ENCODE results near the gene CFAP70. TPM values are rescaled to one million over a fixed set of nuclear protein-coding genes. Genes with fewer than 3 reads are reported as not detected.
A peak's percentile ranks its signal among the peaks of the same experiment; 100 is the strongest.

The CFAP70 gene
- total RNA-seq, 1 experiment from 2014 or later: 0.39 TPM

GRCh38 chr10:73263693-73264347, 94.8 kb downstream of the CFAP70 start:
- H3K36me3 ChIP-seq (ENCODE audit: control insufficient read depth, insufficient read depth, low read length): no peaks in the 10 kb centered on the region; the same call in 1 of the 2 replicates
- intact Hi-C loops (cut with micrococcal nuclease; ENCODE audit: unreplicated experiment): loop anchor here (5.0 kb wide), 1 partner anchor 378 kb away; the partner anchor contains the start of gene MYOZ1
- no peaks in the 10 kb centered on the region for H3K27me3 ChIP-seq (replicated peaks; ENCODE audit: control insufficient read depth, insufficient read depth, low read length)
- H3K4me3 Mint-ChIP-seq (ENCODE audit: unreplicated experiment): no peak overlapping the region
- ChIA-PET CTCF (interaction anchor here (0.6 to 1.3 kb wide), 6 partner anchors 11 to 1418 kb away, joined by 3 to 8 read pairs (median 6); partner anchors contain the start of gene DNAJC9), POLR2A (interaction anchor here (0.6 to 1.4 kb wide), 2 partner anchors 17 to 85 kb away, joined by 4 read pairs; partner anchors contain the start of gene DNAJC9)
- H3K4me1 Mint-ChIP-seq (ENCODE audit: low read depth, unreplicated experiment): no peaks in the 10 kb centered on the region
- no peaks in the 10 kb centered on the region for H3K36me3 Mint-ChIP-seq (ENCODE audit: insufficient read depth, unreplicated experiment)
- peak; percentile 56 to 77 for TF ChIP-seq CTCF (IDR thresholded peaks at IDR 0.05; ENCODE audit: insufficient read depth in 1 of 2, low read depth in 1 of 2, low read length in 1 of 2, severe bottlenecking in 1 of 2, unreplicated experiment in 1 of 2)
- H3K9me3 Mint-ChIP-seq (ENCODE audit: unreplicated experiment): peaks cover 6% of the 10 kb centered on the region
- H3K4me1 ChIP-seq: no peaks in the 10 kb centered on the region
- no peak overlapping the region for H3K4me3 ChIP-seq (ENCODE audit: low read depth, low read length)
- H3K9me3 ChIP-seq: peaks cover 8% of the 10 kb centered on the region
- H3K27me3 Mint-ChIP-seq (ENCODE audit: insufficient read depth, unreplicated experiment): peaks cover 4% of the 10 kb centered on the region
- DNase-seq: peak in 1 of 2 experiments; percentile 22
- BruUV-seq (replicated peaks): no TSS peak
- H3K27ac Mint-ChIP-seq (ENCODE audit: unreplicated experiment): no peak overlapping the region

GRCh38 chr10:73262880-73263555, 95.6 kb downstream of the CFAP70 start:
- H3K27me3 Mint-ChIP-seq (ENCODE audit: insufficient read depth, unreplicated experiment): no peaks in the 10 kb centered on the region
- Histone ChIP-seq H3K4me1 (no peaks in the 10 kb centered on the region), H3K36me3 (ENCODE audit: control insufficient read depth, insufficient read depth, low read length) (no peaks in the 10 kb centered on the region; the same call in 1 of the 2 replicates), H3K4me3 (ENCODE audit: low read depth, low read length) (no peak overlapping the region), H3K9me3 (peaks cover 8% of the 10 kb centered on the region), H3K27me3 (replicated peaks; ENCODE audit: control insufficient read depth, insufficient read depth, low read length) (no peaks in the 10 kb centered on the region)
- no peaks in the 10 kb centered on the region for H3K4me1 Mint-ChIP-seq (ENCODE audit: low read depth, unreplicated experiment)
- intact Hi-C loops (cut with micrococcal nuclease; ENCODE audit: unreplicated experiment): loop anchor here (5.0 kb wide), 1 partner anchor 379 kb away; the partner anchor contains the start of gene MYOZ1
- no TSS peak for BruUV-seq (replicated peaks)
- no peaks in the 10 kb centered on the region for H3K36me3 Mint-ChIP-seq (ENCODE audit: insufficient read depth, unreplicated experiment)
- H3K27ac Mint-ChIP-seq (ENCODE audit: unreplicated experiment): no peak overlapping the region
- no peak overlapping the region for H3K4me3 Mint-ChIP-seq (ENCODE audit: unreplicated experiment)
- CTCF ChIA-PET: interaction anchor here (0.6 kb wide), 1 partner anchor 166 kb away, joined by 5 read pairs; the partner anchor contains the start of gene P4HA1
- DNase-seq: no peak
- TF ChIP-seq CTCF (IDR thresholded peaks at IDR 0.05; ENCODE audit: insufficient read depth in 1 of 2, low read depth in 1 of 2, low read length in 1 of 2, severe bottlenecking in 1 of 2, unreplicated experiment in 1 of 2): no peak
- POLR2A ChIA-PET: interaction anchor here (1.4 kb wide), 1 partner anchor 16 kb away, joined by 4 read pairs; the partner anchor contains the start of gene DNAJC9
- peaks cover 14% of the 10 kb centered on the region for H3K9me3 Mint-ChIP-seq (ENCODE audit: unreplicated experiment)

- H3K4me3 Mint-ChIP-seq (ENCODE audit: unreplicated experiment): no peak overlapping the region
- POLR2A ChIA-PET: no interaction called here
- H3K9me3 Mint-ChIP-seq (ENCODE audit: unreplicated experiment): peaks cover 17% of the 10 kb centered on the region
- no peaks in the 10 kb centered on the region for H3K4me1 Mint-ChIP-seq (ENCODE audit: low read depth, unreplicated experiment)
- Histone ChIP-seq H3K36me3 (ENCODE audit: control insufficient read depth, insufficient read depth, low read length) (no peaks in the 10 kb centered on the region; the same call in 1 of the 2 replicates), H3K4me1 (no peaks in the 10 kb centered on the region), H3K27me3 (replicated peaks; ENCODE audit: control insufficient read depth, insufficient read depth, low read length) (no peaks in the 10 kb centered on the region), H3K4me3 (ENCODE audit: low read depth, low read length) (no peak overlapping the region), H3K9me3 (peaks cover 8% of the 10 kb centered on the region)
- no peak for DNase-seq
- BruUV-seq (replicated peaks): no TSS peak
- CTCF ChIA-PET: no interaction called here
- no peak for TF ChIP-seq CTCF (IDR thresholded peaks at IDR 0.05; ENCODE audit: insufficient read depth in 1 of 2, low read depth in 1 of 2, low read length in 1 of 2, severe bottlenecking in 1 of 2, unreplicated experiment in 1 of 2)
- H3K27ac Mint-ChIP-seq (ENCODE audit: unreplicated experiment): no peak overlapping the region
- no peaks in the 10 kb centered on the region for H3K27me3 Mint-ChIP-seq (ENCODE audit: insufficient read depth, unreplicated experiment)
- H3K36me3 Mint-ChIP-seq (ENCODE audit: insufficient read depth, unreplicated experiment): no peaks in the 10 kb centered on the region
- intact Hi-C loops (cut with micrococcal nuclease; ENCODE audit: unreplicated experiment): loop anchor here (5.0 kb wide), 1 partner anchor 380 kb away; the partner anchor contains the start of gene MYOZ1
Observed at GRCh38 chr10:73262105-73262730, 96.4 kb downstream of the CFAP70 start.
